ENCODE results near the gene ZNF611. TPM values are rescaled to one million over a fixed set of nuclear protein-coding genes. Genes with fewer than 3 reads are reported as not detected.

The ZNF611 gene
- total and polyA plus RNA-seq, 5 experiments from 2014 or later, result 20.9 to 54.8 (median 34.8) TPM

Other genes with a start within 250 kb of the ZNF611 start
- 10 to 100 TPM; 51.6 to 58.3 TPM for gene ZNF808, start 207.4 kb downstream of the ZNF611 start, total RNA-seq
- gene ZNF808, start 207.4 kb downstream of the ZNF611 start, polyA plus RNA-seq, result 10 to 100 TPM in 2 of 3 donors, 1 to 10 TPM in 1; 8.0 to 13.2 (median 12.9) TPM
- 10 to 100 TPM; 35.8 to 40.3 TPM for gene ZNF701, start 164.8 kb downstream of the ZNF611 start, total RNA-seq
- 10 to 100 TPM; 13.6 to 14.4 (median 14.1) TPM for gene ZNF701, start 164.8 kb downstream of the ZNF611 start, polyA plus RNA-seq
- gene ZNF83, start 96.7 kb downstream of the ZNF611 start, total RNA-seq, result 100 to 1,000 TPM; 112 to 113 TPM
- 10 to 100 TPM; 10.9 to 18.3 (median 13.8) TPM for gene ZNF83, start 96.7 kb downstream of the ZNF611 start, polyA plus RNA-seq
- 10 to 100 TPM; 64.6 to 65.1 TPM for gene ZNF600, start 51.7 kb upstream of the ZNF611 start, total RNA-seq
- gene ZNF600, start 51.7 kb upstream of the ZNF611 start, polyA plus RNA-seq, result 10 to 100 TPM in 2 of 3 donors, 1 to 10 TPM in 1; 4.6 to 12.7 (median 10.2) TPM
- 10 to 100 TPM; 16.7 to 25.6 TPM for gene ZNF28, start 86.6 kb upstream of the ZNF611 start, total RNA-seq
- gene ZNF28, start 86.6 kb upstream of the ZNF611 start, polyA plus RNA-seq, result 10 to 100 TPM in 2 of 3 donors, 1 to 10 TPM in 1; 8.9 to 13.3 (median 13.1) TPM
- 10 to 100 TPM; 21.6 to 31.2 TPM for gene ZNF468, start 122.6 kb upstream of the ZNF611 start, total RNA-seq
- gene ZNF468, start 122.6 kb upstream of the ZNF611 start, polyA plus RNA-seq, result 10 to 100 TPM; 15.2 to 21.3 (median 16.5) TPM
- gene ZNF320, start 162.6 kb upstream of the ZNF611 start, total RNA-seq, result 10 to 100 TPM; 25.8 TPM
- gene ZNF320, start 162.6 kb upstream of the ZNF611 start, polyA plus RNA-seq, result 1 to 10 TPM; 5.8 to 8.4 (median 6.1) TPM
- gene ZNF888, start 188.4 kb upstream of the ZNF611 start, total RNA-seq, result 10 to 100 TPM in 1 of 2 experiments, 1 to 10 TPM in 1; 9.5 to 10.5 TPM
- 1 to 10 TPM in 2 of 3 donors, under 1 TPM in 1; 0.85 to 2.4 (median 1.7) TPM for gene ZNF888, start 188.4 kb upstream of the ZNF611 start, polyA plus RNA-seq
- gene ZNF816, start 227.8 kb upstream of the ZNF611 start, total RNA-seq, result 10 to 100 TPM; 20.0 to 21.6 TPM
- 10 to 100 TPM in 1 of 3 donors, 1 to 10 TPM in 2; 5.0 to 15.4 (median 6.7) TPM for gene ZNF816, start 227.8 kb upstream of the ZNF611 start, polyA plus RNA-seq

All from naive thymus-derived CD8-positive, alpha-beta T cell (primary cell).